HEK293T (cell line): Measurements from ENCODE around the gene TMEM187.

Experiments used
- CTCF ChIA-PET: fragments of 350-600 bp; formaldehyde crosslinking; extraction: SDS; loops from one replicate; lab custom pipeline; 2021; ENCODE audit warnings: antibody characterized with exemption, inconsistent platforms; lab: Yijun Ruan, JAX
- POLR2A ChIA-PET: fragments of 350-600 bp; formaldehyde crosslinking; extraction: SDS; loops from one replicate; lab custom pipeline; 2020; ENCODE audit warnings: antibody characterized with exemption, inconsistent platforms; lab: Yijun Ruan, JAX
- DNase-seq: peaks from one replicate; pipeline ENCODE4 v3.0.0; 2012; ENCODE audit warnings: mixed read lengths; ENCODE audit errors: extremely low spot score
- ARNT ChIP-seq: fragments of 450-650 bp; IDR thresholded peaks from 2 replicates; pipeline ENCODE4 v1.6.1; 2017; ENCODE audit warnings: mild to moderate bottlenecking
- BHLHE40 ChIP-seq: fragments of 450-650 bp; IDR thresholded peaks from 2 replicates; pipeline ENCODE4 v1.6.1; 2016; ENCODE audit warnings: mild to moderate bottlenecking, moderate library complexity, borderline replicate concordance
- CTBP1 ChIP-seq: fragments of 450-650 bp; IDR thresholded peaks from 2 replicates; pipeline ENCODE4 v1.6.1; 2016; ENCODE audit warnings: borderline replicate concordance
- ELF4 ChIP-seq: fragments of 450-650 bp; IDR thresholded peaks from 2 replicates; pipeline ENCODE4 v1.6.1; 2017; ENCODE audit warnings: antibody characterized with exemption
- FOXA1 ChIP-seq: fragments of 450-650 bp; IDR thresholded peaks from 2 replicates; pipeline ENCODE4 v1.6.1; 2016; ENCODE audit warnings: mild to moderate bottlenecking
- FOXK2 ChIP-seq: fragments of 450-650 bp; IDR thresholded peaks from 2 replicates; pipeline ENCODE4 v1.6.1; 2016; ENCODE audit warnings: mild to moderate bottlenecking
- FOXM1 ChIP-seq: fragments of 450-650 bp; IDR thresholded peaks from 2 replicates; pipeline ENCODE4 v1.6.1; 2017; ENCODE audit warnings: mild to moderate bottlenecking, borderline replicate concordance
- HDGF ChIP-seq: fragments of 450-650 bp; IDR thresholded peaks from 2 replicates; pipeline ENCODE4 v1.6.1; 2017; ENCODE audit warnings: antibody characterized with exemption, borderline replicate concordance
- L3MBTL2 ChIP-seq: fragments of 450-650 bp; conservative IDR thresholded peaks from 2 replicates; pipeline ENCODE4 v1.6.1; 2016; ENCODE audit warnings: mild to moderate bottlenecking
- LEF1 ChIP-seq: fragments of 450-650 bp; IDR thresholded peaks from 2 replicates; pipeline ENCODE4 v1.6.1; 2017; ENCODE audit warnings: mild to moderate bottlenecking, borderline replicate concordance
- NFRKB ChIP-seq: fragments of 450-650 bp; IDR thresholded peaks from 2 replicates; pipeline ENCODE4 v1.6.1; 2016; ENCODE audit warnings: mild to moderate bottlenecking, moderate library complexity
- PKNOX1 ChIP-seq: fragments of 450-650 bp; IDR thresholded peaks from 2 replicates; pipeline ENCODE4 v1.6.1; 2016
- SP1 ChIP-seq: fragments of 450-650 bp; IDR thresholded peaks from 2 replicates; pipeline ENCODE4 v1.6.1; 2017
- SUZ12 ChIP-seq: fragments of 450-650 bp; IDR thresholded peaks from 2 replicates; pipeline ENCODE4 v1.6.1; 2016; ENCODE audit warnings: mild to moderate bottlenecking
- TARDBP ChIP-seq: fragments of 450-650 bp; IDR thresholded peaks from 2 replicates; pipeline ENCODE4 v1.6.1; 2016
- ZNF384 ChIP-seq: fragments of 450-650 bp; IDR thresholded peaks from 2 replicates; pipeline ENCODE4 v1.6.1; 2016

Gene TMEM187

GRCh38 chrX:154014429-154015380 lies 42.2 kb downstream of the TMEM187 start:
- no peak for TF ChIP-seq CTBP1
- no peak for TF ChIP-seq SUZ12
- TF ChIP-seq ELF4 = no peak
- no peak for TF ChIP-seq ZNF384
- no peak for TF ChIP-seq NFRKB
- no peak for TF ChIP-seq ARNT
- no peak for TF ChIP-seq HDGF
- TF ChIP-seq LEF1 = no peak
- TF ChIP-seq PKNOX1 = no peak
- TF ChIP-seq FOXA1 = no peak
- no peak for TF ChIP-seq FOXM1
- no peak for TF ChIP-seq TARDBP
- no peak for TF ChIP-seq L3MBTL2
- TF ChIP-seq BHLHE40 = no peak
- no peak for TF ChIP-seq FOXK2
- TF ChIP-seq SP1 = no peak
- CTCF ChIA-PET = interaction anchor here (1.4 to 3.0 kb wide), 6 partner anchors 10 to 35 kb away, joined by 6 to 13 read pairs (median 8); no protein-coding TSS in a partner anchor
- no peak for DNase-seq
- POLR2A ChIA-PET = interaction anchor here (1.6 kb wide), 1 partner anchor 9 kb away, joined by 3 read pairs; no protein-coding TSS in a partner anchor

- no peak for DNase-seq
- TF ChIP-seq NFRKB (no peak), FOXA1 (no peak), BHLHE40 (no peak), ZNF384 (no peak), L3MBTL2 (no peak), ARNT (no peak), TARDBP (no peak), ELF4 (no peak), LEF1 (no peak), FOXK2 (no peak), SP1 (no peak), HDGF (no peak), FOXM1 (no peak), PKNOX1 (no peak), SUZ12 (no peak), CTBP1 (no peak)
- POLR2A ChIA-PET = interaction anchor here (1.6 kb wide), 1 partner anchor 10 kb away, joined by 3 read pairs; no protein-coding TSS in a partner anchor
- CTCF ChIA-PET = no interaction called here
Observed at GRCh38 chrX:154015581-154016264, 43.2 kb downstream of the TMEM187 start.

GRCh38 chrX:154016366-154017076 lies 44.0 kb downstream of the TMEM187 start:
- TF ChIP-seq ELF4 (no peak), SUZ12 (no peak), PKNOX1 (no peak), NFRKB (no peak), SP1 (no peak), ARNT (no peak), L3MBTL2 (no peak), ZNF384 (no peak), BHLHE40 (no peak)
- POLR2A ChIA-PET = interaction anchor here (1.6 kb wide), 1 partner anchor 11 kb away, joined by 3 read pairs; no protein-coding TSS in a partner anchor
- DNase-seq = no peak
- CTCF ChIA-PET = no interaction called here

- CTCF ChIA-PET = no interaction called here
- no peak for DNase-seq
- POLR2A ChIA-PET = interaction anchor here (0.8 to 2.2 kb wide), 5 partner anchors 22 to 79 kb away, joined by 3 to 9 read pairs (median 4); partner anchors contain the start of genes HCFC1 and TMEM187
- TF ChIP-seq ARNT (no peak), CTBP1 (no peak), BHLHE40 (no peak), FOXM1 (no peak), SP1 (no peak), ELF4 (no peak), TARDBP (no peak), FOXA1 (no peak), NFRKB (no peak), SUZ12 (no peak), PKNOX1 (no peak), FOXK2 (no peak), HDGF (no peak), L3MBTL2 (no peak)
Observed at GRCh38 chrX:154017766-154018517, 45.4 kb downstream of the TMEM187 start.
